Endothelial cell of umbilical vein (primary cell): ENCODE results near the gene COMP. TPM values are rescaled to one million over a fixed set of nuclear protein-coding genes. Genes with fewer than 3 reads are reported as not detected.

Source experiments
- BruUV-seq: library from RNA; stranded (reverse); fragments of 400-500 nt; replicated peaks from 2 replicates; lab custom pipeline; 2021; lab: Mats Ljungman, UMichigan
- CTCF ChIA-PET: fragments of 300-600, 350-600 bp; sonication (Branson Sonifier 250); formaldehyde crosslinking; loops from one replicate; lab custom pipeline; 2021; ENCODE audit warnings: antibody characterized with exemption, inconsistent platforms; lab: Charles Lee
- POLR2A ChIA-PET: fragments of 300-600, 350-600 bp; sonication (Branson Sonifier 250); formaldehyde crosslinking; loops from one replicate; lab custom pipeline; 2021; ENCODE audit warnings: antibody characterized with exemption, inconsistent platforms; lab: Charles Lee
- DNase-seq: peaks from one replicate; pipeline ENCODE4 v3.0.0-alpha.2; 2011; ENCODE audit warnings: low read depth, low spot score
- FAIRE-seq: peaks from 2 replicates; lab custom pipeline; 2011; peaks lifted over from hg19 to GRCh38; lab: Jason Lieb, UNC
- H2AFZ ChIP-seq: 2 replicates; pipeline ENCODE4 v1.6.0; 2012; ENCODE audit warnings: low read depth, low read length, control low read depth, inconsistent platforms
- H3K27ac ChIP-seq: 2 replicates; pipeline ENCODE4 v1.5.1; 2011; ENCODE audit warnings: low read depth, mild to moderate bottlenecking, control low read depth, low read length, moderate library complexity; ENCODE audit not compliant: insufficient read depth
- H3K27me3 ChIP-seq, 2 experiments: 2 replicates each; pipeline versions ENCODE4 v1.6.0 to v1.6.1; 2011; ENCODE audit warnings: low read length in 2 of 2, mixed read lengths in 1 of 2; ENCODE audit not compliant: control insufficient read depth in 2 of 2, insufficient read depth in 2 of 2
- H3K36me3 ChIP-seq, 2 experiments: 2 replicates in 1 of 2; 3 replicates in 1 of 2; pipeline ENCODE4 v1.5.1; 2011; ENCODE audit warnings: low read length in 2 of 2, mild to moderate bottlenecking in 1 of 2, moderate library complexity in 1 of 2; ENCODE audit not compliant: control insufficient read depth in 2 of 2, insufficient read depth in 2 of 2; ENCODE audit errors: extremely low read depth in 1 of 2
- H3K4me1 ChIP-seq: 3 replicates; pipeline ENCODE4 v1.5.1; 2011; ENCODE audit warnings: mild to moderate bottlenecking, low read length; ENCODE audit not compliant: control insufficient read depth, insufficient read depth; ENCODE audit errors: extremely low read depth
- H3K4me2 ChIP-seq: 2 replicates; pipeline ENCODE4 v1.6.1; 2011; ENCODE audit warnings: low read length, control low read depth, mixed read lengths; ENCODE audit not compliant: insufficient read depth
- H3K4me3 ChIP-seq, 3 experiments: fragments of 200-600 bp in 1 of 3; sonication (generic), shearing (Covaris generic) in 1 of 3; replicated peaks in 1 of 3; 2 replicates each; pipeline ENCODE4 v1.5.1; 2011 to 2016; ENCODE audit warnings: control low read depth in 3 of 3, low read length in 3 of 3, mild to moderate bottlenecking in 2 of 3, inconsistent platforms in 1 of 3, low read depth in 1 of 3, moderate library complexity in 1 of 3; ENCODE audit not compliant: insufficient read depth in 1 of 3
- H3K79me2 ChIP-seq: 2 replicates; pipeline ENCODE4 v1.6.0; 2012; ENCODE audit warnings: low read length, inconsistent platforms; ENCODE audit not compliant: control insufficient read depth, insufficient read depth
- H3K9ac ChIP-seq: replicated peaks from 2 replicates; pipeline ENCODE3; 2011; ENCODE audit warnings: low read length, control low read depth; ENCODE audit not compliant: insufficient read depth; ENCODE audit errors: extremely low read depth
- H3K9me1 ChIP-seq: replicated peaks from 3 replicates; pipeline ENCODE4 v1.6.0; 2011; ENCODE audit warnings: mild to moderate bottlenecking, low read length; ENCODE audit not compliant: control insufficient read depth, insufficient read depth; ENCODE audit errors: extremely low read depth
- H3K9me3 ChIP-seq: replicated peaks from 2 replicates; pipeline ENCODE4 v1.5.1; 2012; ENCODE audit warnings: low read length, inconsistent platforms; ENCODE audit not compliant: control insufficient read depth, insufficient read depth
- H4K20me1 ChIP-seq: replicated peaks from 2 replicates; pipeline ENCODE3; 2011; ENCODE audit warnings: mild to moderate bottlenecking, low read length; ENCODE audit not compliant: control insufficient read depth, insufficient read depth; ENCODE audit errors: extremely low read depth
- CTCF ChIP-seq, 2 donors: IDR thresholded peaks; 1 replicate in 1 of 2; 2 replicates in 1 of 2; pipeline ENCODE4 v1.5.1; 2011; ENCODE audit warnings: low read length in 2 of 2, mild to moderate bottlenecking in 2 of 2, moderate library complexity in 2 of 2, control low read depth in 1 of 2, inconsistent platforms in 1 of 2, low read depth in 1 of 2; ENCODE audit not compliant: insufficient read depth in 1 of 2; ENCODE audit errors: extremely low read depth in 1 of 2
- GATA2 ChIP-seq: IDR thresholded peaks from 2 replicates; pipeline ENCODE4 v1.7.0; 2011; ENCODE audit warnings: low read depth, mild to moderate bottlenecking, moderate library complexity, mixed read lengths, low read length; ENCODE audit not compliant: insufficient read length, insufficient read depth
- dilution Hi-C: fragments of 300-500 bp; cut with MboI; formaldehyde crosslinking; loops from one replicate; pipeline ENCODE4 v1.15.0; 2019; ENCODE audit warnings: low sequenced_read_pairs; ENCODE audit not compliant: extremely low pct_ligation_motif_present
- intact Hi-C: fragments of 100-400 bp; cut with micrococcal nuclease; formaldehyde crosslinking; loops from one replicate; pipeline ENCODE4 v1.10.0; 2022
- polyA plus RNA-seq, 4 experiments: library from polyadenylated mRNA; depleted of rRNA in 3 of 4; stranded (reverse) in 3 of 4; unstranded in 1 of 4; fragments of >200 nt; gene quantifications; 2 replicates each; pipeline versions ENCODE4 v1.2.1 to v1.2.3, GENCODE V29; 2011 to 2012; ENCODE audit warnings: missing spikeins in 1 of 4
- total RNA-seq: library from RNA; stranded (reverse); gene quantifications from 2 replicates; pipeline ENCODE4 v1.2.3, GENCODE V29; 2021

COMP gene
- total and polyA plus RNA-seq, 2 donors (not counting 3 experiments of a cell fraction or from before 2014, with no cell fraction given): not detected

GRCh38 chr19:18771328-18772242 is 19.5 kb downstream of the COMP start:
- intact Hi-C loops: loop anchor here (5.0 kb wide), 1 partner anchor 76 kb away; no protein-coding TSS in a partner anchor
- no peak overlapping the region for H3K4me2 ChIP-seq

More at GRCh38 chr19:18771328-18772242, 19.5 kb downstream of the COMP start:
- DNase-seq (no peak), FAIRE-seq (no peak)
- no peaks in the 10 kb centered on the region for H3K9me3 ChIP-seq
- no peaks in the 10 kb centered on the region for H4K20me1 ChIP-seq
- ChIA-PET POLR2A (no interaction called here), CTCF (interaction anchor here (2.4 kb wide), 1 partner anchor 75 kb away, joined by 16 read pairs; no protein-coding TSS in a partner anchor)
- H2AFZ ChIP-seq: no peak overlapping the region
- TF ChIP-seq CTCF (IDR thresholded peaks at IDR 0.05; ENCODE audit: extremely low read depth in 1 of 2, insufficient read depth in 1 of 2, low read depth in 1 of 2, low read length in 2 of 2) (peak; percentile 13 to 23), GATA2 (no peak)
- dilution Hi-C loops: no loop called here
- H3K9me1 ChIP-seq: no peaks in the 10 kb centered on the region
- no peaks in the 10 kb centered on the region for H3K27me3 ChIP-seq
- no peaks in the 10 kb centered on the region for H3K36me3 ChIP-seq
- H3K4me1 ChIP-seq: no peaks in the 10 kb centered on the region
- BruUV-seq: no TSS peak
- H3K4me3 ChIP-seq: no peak overlapping the region
- no peak overlapping the region for H3K9ac ChIP-seq
- H3K79me2 ChIP-seq: no peaks in the 10 kb centered on the region
- H3K27ac ChIP-seq: no peak overlapping the region
